GM10266 (cell line): Measurements from ENCODE around the gene KANSL1.

Experiments
- DNase-seq: peaks from one replicate; pipeline ENCODE4 v3.0.0; 2012; ENCODE audit errors: extremely low spot score
- CTCF ChIP-seq: IDR thresholded peaks from 2 replicates; pipeline ENCODE4 v1.5.1; 2012; ENCODE audit warnings: mild to moderate bottlenecking, low read depth; ENCODE audit not compliant: control insufficient read depth, insufficient read depth; ENCODE audit errors: missing control alignments

Gene KANSL1

GRCh38 chr17:46000292-46000691, 192.9 kb downstream of the KANSL1 start:
- TF ChIP-seq CTCF, result no peak
- no peak for DNase-seq

- DNase-seq, result no peak
- no peak for TF ChIP-seq CTCF
These were observed 193.3 kb downstream of the KANSL1 start for GRCh38 chr17:45999900-46000290.

- DNase-seq, result no peak
- TF ChIP-seq CTCF, result no peak
These were observed 194.0 kb downstream of the KANSL1 start, which contains the start of gene STH for GRCh38 chr17:45998987-45999899. Gene STH (plus strand): TSS chr17:45999250. CDS start chr17:45999280, 30 bp downstream.

- TF ChIP-seq CTCF, result no peak
- DNase-seq, result no peak
These were observed 195.6 kb downstream of the KANSL1 start for GRCh38 chr17:45997624-45998023.

- no peak for DNase-seq
- no peak for TF ChIP-seq CTCF
These were observed 196.1 kb downstream of the KANSL1 start for GRCh38 chr17:45997166-45997565.

- TF ChIP-seq CTCF, result no peak
- DNase-seq, result no peak
These were observed 196.8 kb downstream of the KANSL1 start for GRCh38 chr17:45996282-45996937.
